ENCODE results near the gene PEX26. TPM values are rescaled to one million over a fixed set of nuclear protein-coding genes. Genes with fewer than 3 reads are reported as not detected.
"Not testable (repeated sequence)": the region's sequence is repeated elsewhere in the genome, so short reads cannot be mapped to it uniquely, and the experiment has no call there.

PEX26 gene
- total RNA-seq, 1 donor, result 21.6 TPM

GRCh38 chr22:18130699-18131429 is 53.1 kb downstream of the PEX26 start:
- H3K4me3 ChIP-seq (ENCODE audit: low read depth, low read length), result no peak overlapping the region
- DNase-seq (ENCODE audit: low read depth), result no peak
- TF ChIP-seq CTCF (IDR thresholded peaks at IDR 0.05; ENCODE audit: insufficient read depth, low read depth, low read length), result no peak

GRCh38 chr22:18133452-18133851 is 55.7 kb downstream of the PEX26 start:
- TF ChIP-seq CTCF (IDR thresholded peaks at IDR 0.05; ENCODE audit: insufficient read depth, low read depth, low read length), result no peak
- DNase-seq (ENCODE audit: low read depth), result no peak
- H3K4me3 ChIP-seq (ENCODE audit: low read depth, low read length), result no peak overlapping the region

DNA sequence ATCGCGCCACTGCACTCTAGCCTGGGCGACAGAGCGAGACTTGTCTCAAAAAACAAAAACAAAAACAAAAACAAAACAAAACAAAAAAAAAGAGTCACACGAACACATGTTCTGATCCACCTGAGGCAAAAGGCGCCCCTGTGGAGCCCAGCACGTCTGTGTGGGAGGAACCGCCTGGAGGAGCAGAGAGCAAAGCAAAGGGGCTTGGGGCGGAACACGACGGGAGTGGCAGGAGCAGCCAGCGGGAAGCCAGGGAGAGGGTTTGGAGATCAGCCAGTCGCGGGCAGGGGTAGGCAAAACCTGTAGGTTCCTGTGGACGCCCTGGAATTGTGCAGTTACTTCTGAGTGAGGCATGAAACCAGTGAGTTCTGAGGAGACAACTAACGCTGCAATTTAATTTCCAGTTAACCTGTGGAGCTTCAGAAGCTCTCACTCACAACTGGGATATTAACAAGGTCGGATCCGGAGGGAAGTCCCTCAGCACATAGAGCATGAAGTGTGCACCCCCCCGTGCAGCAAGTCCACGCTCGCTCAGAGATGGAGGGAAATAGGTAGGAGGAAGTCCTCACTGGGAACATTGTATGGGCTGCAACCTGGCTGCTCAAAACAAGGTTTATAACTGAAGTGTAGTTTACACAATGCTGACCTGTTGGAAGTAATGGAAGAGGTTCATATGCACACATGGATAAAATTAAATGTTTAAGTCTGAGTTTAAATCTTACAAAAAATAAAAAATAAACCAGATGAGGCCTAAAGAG is 59.0 kb downstream of the PEX26 start:
- no peak for DNase-seq (ENCODE audit: low read depth)
- H3K4me3 ChIP-seq (ENCODE audit: low read depth, low read length), result no peak overlapping the region
- no peak for TF ChIP-seq CTCF (IDR thresholded peaks at IDR 0.05; ENCODE audit: insufficient read depth, low read depth, low read length)

DNA sequence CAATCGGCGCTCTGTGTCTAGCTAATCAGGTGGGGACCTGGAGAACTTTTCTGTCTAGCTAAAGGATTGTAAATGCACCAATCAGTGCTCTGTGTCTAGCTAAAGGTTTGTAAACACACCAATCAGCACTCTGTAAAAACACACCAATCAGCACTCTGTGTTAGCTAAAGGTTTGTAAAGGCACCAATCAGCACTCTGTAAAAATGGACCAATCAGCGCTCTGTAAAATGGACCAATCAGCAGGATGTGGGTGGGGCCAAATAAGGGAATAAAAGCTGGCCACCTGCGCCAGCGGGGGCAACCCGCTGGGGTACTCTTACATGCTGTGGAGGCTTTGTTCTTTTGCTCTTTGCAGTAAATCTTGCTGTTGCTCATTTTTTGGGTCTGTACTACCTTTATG is 63.2 kb downstream of the PEX26 start:
- not testable (repeated sequence) for DNase-seq (ENCODE audit: low read depth); H3K4me3 ChIP-seq (ENCODE audit: low read depth, low read length)

- no peak for DNase-seq (ENCODE audit: low read depth)
- no peak overlapping the region for H3K4me3 ChIP-seq (ENCODE audit: low read depth, low read length)
- TF ChIP-seq CTCF (IDR thresholded peaks at IDR 0.05; ENCODE audit: insufficient read depth, low read depth, low read length), result no peak
Observed at GRCh38 chr22:18144105-18144504, 66.3 kb downstream of the PEX26 start.

DNA sequence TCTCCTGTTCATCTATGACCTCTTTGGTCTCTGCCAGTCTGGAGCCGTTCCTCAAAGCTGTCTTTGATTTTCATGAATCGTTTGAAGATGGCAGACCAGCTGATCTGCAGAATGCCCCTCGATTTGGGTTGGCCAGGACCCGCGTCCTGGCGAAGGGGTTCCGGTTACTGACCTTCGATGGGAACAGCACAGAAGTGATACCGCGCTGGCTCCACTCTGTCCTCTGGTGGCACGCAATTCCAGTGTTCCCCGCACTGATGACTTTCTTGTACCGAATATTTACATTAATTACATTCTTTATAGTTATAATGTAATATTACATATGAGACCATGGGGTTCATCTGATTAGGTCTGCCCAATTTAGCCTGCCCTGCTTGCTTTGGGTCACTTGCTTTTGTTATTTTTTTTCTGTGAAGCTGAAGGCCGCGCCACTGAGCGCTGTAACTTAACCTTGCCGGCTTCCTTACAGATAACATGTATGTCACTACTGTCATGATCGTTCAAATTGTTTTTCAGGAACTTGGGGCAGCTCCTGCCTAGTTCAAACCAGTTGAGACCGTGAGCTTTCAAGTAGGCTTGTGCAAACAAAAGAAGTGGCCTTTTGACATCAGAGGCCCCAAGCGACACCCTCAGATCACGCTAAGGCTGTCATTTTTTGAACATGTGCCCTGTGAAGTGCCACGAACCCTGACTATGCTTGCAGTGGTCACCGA is 68.0 kb downstream of the PEX26 start:
- H3K4me3 ChIP-seq (ENCODE audit: low read depth, low read length), result no peak overlapping the region
- DNase-seq (ENCODE audit: low read depth), result no peak
- TF ChIP-seq CTCF (IDR thresholded peaks at IDR 0.05; ENCODE audit: insufficient read depth, low read depth, low read length), result no peak

- H3K4me3 ChIP-seq (ENCODE audit: low read depth, low read length), result no peak overlapping the region
- TF ChIP-seq CTCF (IDR thresholded peaks at IDR 0.05; ENCODE audit: insufficient read depth, low read depth, low read length), result no peak
- DNase-seq (ENCODE audit: low read depth), result no peak
Observed at GRCh38 chr22:18146389-18146753, 68.6 kb downstream of the PEX26 start.
